Neural cell (in vitro differentiated cells): Measurements from ENCODE around the gene DTD1. TPM values are rescaled to one million over a fixed set of nuclear protein-coding genes. Genes with fewer than 3 reads are reported as not detected.

Experiments
- H2AFZ ChIP-seq: fragments of 200-600, 300-800 bp; sonication (generic), shearing (Covaris generic); 2 replicates; pipeline ENCODE4 v1.6.0; 2014; ENCODE audit warnings: low read depth, mild to moderate bottlenecking, antibody characterized with exemption, low read length, moderate library complexity
- H3F3A ChIP-seq: fragments of 200-600 bp; shearing (Covaris generic); 2 replicates; pipeline ENCODE4 v1.6.1; 2016; ENCODE audit warnings: mild to moderate bottlenecking, moderate library complexity, mixed read lengths, antibody characterized with exemption, low read length; ENCODE audit not compliant: insufficient read depth, poor library complexity, severe bottlenecking
- H3K27ac ChIP-seq: fragments of 200-600, 300-800 bp; sonication (generic), shearing (Covaris generic); 2 replicates; pipeline ENCODE4 v1.5.1; 2014; ENCODE audit warnings: mild to moderate bottlenecking, low read length, moderate library complexity
- H3K27me3 ChIP-seq: fragments of 300-800, 200-600 bp; sonication (generic), shearing (Covaris generic); 2 replicates; pipeline ENCODE4 v1.6.0; 2014; ENCODE audit warnings: mild to moderate bottlenecking, low read depth, low read length, moderate library complexity; ENCODE audit not compliant: insufficient read depth
- H3K36me3 ChIP-seq: fragments of 300-800, 200-600 bp; sonication (generic), shearing (Covaris generic); 2 replicates; pipeline ENCODE4 v1.5.1; 2014; ENCODE audit warnings: mild to moderate bottlenecking, antibody characterized with exemption, low read length, moderate library complexity; ENCODE audit not compliant: insufficient read depth
- H3K4me2 ChIP-seq: fragments of 300-800, 200-600 bp; sonication (generic), shearing (Covaris generic); 2 replicates; pipeline ENCODE4 v1.6.0; 2014; ENCODE audit warnings: mild to moderate bottlenecking, low read length
- H3K4me3 ChIP-seq: fragments of 300-800, 200-600 bp; sonication (generic), shearing (Covaris generic); 2 replicates; pipeline ENCODE4 v1.5.1; 2014; ENCODE audit warnings: mild to moderate bottlenecking, low read length, moderate library complexity
- H3K79me2 ChIP-seq: fragments of 200-600 bp; shearing (Covaris generic); replicated peaks from 2 replicates; pipeline ENCODE4 v1.6.0; 2014; ENCODE audit warnings: mild to moderate bottlenecking, low read length, moderate library complexity; ENCODE audit not compliant: insufficient read depth
- H3K9ac ChIP-seq: fragments of 300-800, 200-600 bp; sonication (generic), shearing (Covaris generic); 2 replicates; pipeline ENCODE4 v1.6.1; 2016; ENCODE audit warnings: mild to moderate bottlenecking, low read length, mixed read lengths
- H3K9me2 ChIP-seq: fragments of 200-600 bp; shearing (Covaris generic); 2 replicates; pipeline ENCODE4 v1.6.1; 2016; ENCODE audit warnings: mild to moderate bottlenecking, low read length, mixed read lengths; ENCODE audit not compliant: insufficient read depth
- H3K9me3 ChIP-seq: fragments of 200-600, 300-800 bp; sonication (generic), shearing (Covaris generic); 2 replicates; pipeline ENCODE4 v1.6.1; 2016; ENCODE audit warnings: mild to moderate bottlenecking, mixed run types, low read length, moderate library complexity, mixed read lengths
- H4K20me1 ChIP-seq: fragments of 200-600 bp; shearing (Covaris generic); 2 replicates; pipeline ENCODE4 v1.6.1; 2016; ENCODE audit warnings: mild to moderate bottlenecking, mixed run types; ENCODE audit not compliant: insufficient read depth
- EP300 ChIP-seq: fragments of 450-650 bp; conservative IDR thresholded peaks from 2 replicates; pipeline ENCODE4 v1.6.1; 2014; ENCODE audit warnings: antibody characterized with exemption, mild to moderate bottlenecking, moderate library complexity; ENCODE audit not compliant: poor library complexity, severe bottlenecking
- EZH2 ChIP-seq: fragments of 200-600, 300-800 bp; shearing (Covaris generic), sonication (generic); IDR thresholded peaks from 2 replicates; pipeline ENCODE4 v1.6.1; 2014; ENCODE audit warnings: antibody characterized with exemption, low read length, borderline replicate concordance, mild to moderate bottlenecking; ENCODE audit not compliant: insufficient read depth, poor library complexity, severe bottlenecking
- MXI1 ChIP-seq: fragments of 450-650 bp; conservative IDR thresholded peaks from 2 replicates; pipeline ENCODE4 v1.6.1; 2014; ENCODE audit warnings: antibody characterized with exemption, mild to moderate bottlenecking; ENCODE audit not compliant: poor library complexity, severe bottlenecking
- POLR2AphosphoS5 ChIP-seq: IDR thresholded peaks from 2 replicates; pipeline ENCODE4 v1.6.1; 2012
- RAD21 ChIP-seq: fragments of 450-650 bp; conservative IDR thresholded peaks from 2 replicates; pipeline ENCODE4 v1.6.1; 2014; ENCODE audit warnings: antibody characterized with exemption, mild to moderate bottlenecking, moderate library complexity
- SMC3 ChIP-seq: fragments of 450-650 bp; conservative IDR thresholded peaks from 2 replicates; pipeline ENCODE4 v1.6.1; 2014; ENCODE audit warnings: antibody characterized with exemption, mild to moderate bottlenecking, moderate library complexity; ENCODE audit not compliant: poor library complexity
- TAF1 ChIP-seq: IDR thresholded peaks from 2 replicates; pipeline ENCODE4 v1.6.1; 2012; ENCODE audit warnings: low read depth
- polyA plus RNA-seq: library from polyadenylated mRNA; depleted of rRNA; stranded (reverse); fragments of >200 nt; gene quantifications from 2 replicates; pipeline ENCODE4 v1.2.3, GENCODE V29; 2014
- TF ChIP-seq, protein P1 (sequence below): IDR thresholded peaks from 2 replicates; pipeline ENCODE4 v1.6.1; 2012; ENCODE audit warnings: borderline replicate concordance
- TF ChIP-seq, protein P2 (sequence below): fragments of 450-650 bp; IDR thresholded peaks from 2 replicates; pipeline ENCODE4 v1.5.1; 2014; ENCODE audit warnings: antibody characterized with exemption, mild to moderate bottlenecking, moderate library complexity; ENCODE audit not compliant: poor library complexity, severe bottlenecking

Gene DTD1
- polyA plus RNA-seq, 1 donor from 2014 or later, result 337 TPM

DNA sequence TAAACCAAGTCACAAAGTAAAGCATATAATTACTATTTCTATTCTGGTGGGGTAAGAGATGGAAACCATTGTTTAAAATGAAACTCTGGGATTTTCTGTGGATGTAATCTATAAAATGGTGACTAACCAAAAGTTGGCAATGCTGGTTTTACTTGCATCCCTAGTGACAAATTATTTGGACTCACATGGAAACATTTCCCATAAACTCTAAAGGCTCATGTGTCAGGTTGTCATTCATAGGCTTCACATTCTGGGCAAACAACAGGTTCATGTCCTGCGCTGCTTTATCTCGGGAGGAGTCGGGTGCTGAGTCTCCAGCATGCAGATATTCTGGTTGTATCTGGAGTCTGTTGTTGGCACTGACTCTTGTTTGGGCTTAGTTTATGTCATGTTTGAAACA is 127.7 kb downstream of the DTD1 start:
- H3K4me2 ChIP-seq, result no peak overlapping the region
- no peaks in the 10 kb centered on the region for H4K20me1 ChIP-seq
- no peaks in the 10 kb centered on the region for H3F3A ChIP-seq
- H3K9ac ChIP-seq, result no peak overlapping the region
- H3K36me3 ChIP-seq, result no peaks in the 10 kb centered on the region
- H3K27ac ChIP-seq, result no peak overlapping the region
- no peak overlapping the region for H2AFZ ChIP-seq
- no peak overlapping the region for H3K4me3 ChIP-seq
- H3K9me3 ChIP-seq, result no peaks in the 10 kb centered on the region
- H3K9me2 ChIP-seq, result no peaks in the 10 kb centered on the region
- TF ChIP-seq SMC3 (no peak), RAD21 (no peak), TAF1 (no peak), EP300 (no peak), MXI1 (no peak), EZH2 (no peak), POLR2AphosphoS5 (no peak)
- TF ChIP-seq, protein P1, sequence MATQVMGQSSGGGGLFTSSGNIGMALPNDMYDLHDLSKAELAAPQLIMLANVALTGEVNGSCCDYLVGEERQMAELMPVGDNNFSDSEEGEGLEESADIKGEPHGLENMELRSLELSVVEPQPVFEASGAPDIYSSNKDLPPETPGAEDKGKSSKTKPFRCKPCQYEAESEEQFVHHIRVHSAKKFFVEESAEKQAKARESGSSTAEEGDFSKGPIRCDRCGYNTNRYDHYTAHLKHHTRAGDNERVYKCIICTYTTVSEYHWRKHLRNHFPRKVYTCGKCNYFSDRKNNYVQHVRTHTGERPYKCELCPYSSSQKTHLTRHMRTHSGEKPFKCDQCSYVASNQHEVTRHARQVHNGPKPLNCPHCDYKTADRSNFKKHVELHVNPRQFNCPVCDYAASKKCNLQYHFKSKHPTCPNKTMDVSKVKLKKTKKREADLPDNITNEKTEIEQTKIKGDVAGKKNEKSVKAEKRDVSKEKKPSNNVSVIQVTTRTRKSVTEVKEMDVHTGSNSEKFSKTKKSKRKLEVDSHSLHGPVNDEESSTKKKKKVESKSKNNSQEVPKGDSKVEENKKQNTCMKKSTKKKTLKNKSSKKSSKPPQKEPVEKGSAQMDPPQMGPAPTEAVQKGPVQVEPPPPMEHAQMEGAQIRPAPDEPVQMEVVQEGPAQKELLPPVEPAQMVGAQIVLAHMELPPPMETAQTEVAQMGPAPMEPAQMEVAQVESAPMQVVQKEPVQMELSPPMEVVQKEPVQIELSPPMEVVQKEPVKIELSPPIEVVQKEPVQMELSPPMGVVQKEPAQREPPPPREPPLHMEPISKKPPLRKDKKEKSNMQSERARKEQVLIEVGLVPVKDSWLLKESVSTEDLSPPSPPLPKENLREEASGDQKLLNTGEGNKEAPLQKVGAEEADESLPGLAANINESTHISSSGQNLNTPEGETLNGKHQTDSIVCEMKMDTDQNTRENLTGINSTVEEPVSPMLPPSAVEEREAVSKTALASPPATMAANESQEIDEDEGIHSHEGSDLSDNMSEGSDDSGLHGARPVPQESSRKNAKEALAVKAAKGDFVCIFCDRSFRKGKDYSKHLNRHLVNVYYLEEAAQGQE, result no peak
- TF ChIP-seq, protein P2, sequence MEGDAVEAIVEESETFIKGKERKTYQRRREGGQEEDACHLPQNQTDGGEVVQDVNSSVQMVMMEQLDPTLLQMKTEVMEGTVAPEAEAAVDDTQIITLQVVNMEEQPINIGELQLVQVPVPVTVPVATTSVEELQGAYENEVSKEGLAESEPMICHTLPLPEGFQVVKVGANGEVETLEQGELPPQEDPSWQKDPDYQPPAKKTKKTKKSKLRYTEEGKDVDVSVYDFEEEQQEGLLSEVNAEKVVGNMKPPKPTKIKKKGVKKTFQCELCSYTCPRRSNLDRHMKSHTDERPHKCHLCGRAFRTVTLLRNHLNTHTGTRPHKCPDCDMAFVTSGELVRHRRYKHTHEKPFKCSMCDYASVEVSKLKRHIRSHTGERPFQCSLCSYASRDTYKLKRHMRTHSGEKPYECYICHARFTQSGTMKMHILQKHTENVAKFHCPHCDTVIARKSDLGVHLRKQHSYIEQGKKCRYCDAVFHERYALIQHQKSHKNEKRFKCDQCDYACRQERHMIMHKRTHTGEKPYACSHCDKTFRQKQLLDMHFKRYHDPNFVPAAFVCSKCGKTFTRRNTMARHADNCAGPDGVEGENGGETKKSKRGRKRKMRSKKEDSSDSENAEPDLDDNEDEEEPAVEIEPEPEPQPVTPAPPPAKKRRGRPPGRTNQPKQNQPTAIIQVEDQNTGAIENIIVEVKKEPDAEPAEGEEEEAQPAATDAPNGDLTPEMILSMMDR, result no peak
- H3K27me3 ChIP-seq, result no peaks in the 10 kb centered on the region
- H3K79me2 ChIP-seq, result no peaks in the 10 kb centered on the region

DNA sequence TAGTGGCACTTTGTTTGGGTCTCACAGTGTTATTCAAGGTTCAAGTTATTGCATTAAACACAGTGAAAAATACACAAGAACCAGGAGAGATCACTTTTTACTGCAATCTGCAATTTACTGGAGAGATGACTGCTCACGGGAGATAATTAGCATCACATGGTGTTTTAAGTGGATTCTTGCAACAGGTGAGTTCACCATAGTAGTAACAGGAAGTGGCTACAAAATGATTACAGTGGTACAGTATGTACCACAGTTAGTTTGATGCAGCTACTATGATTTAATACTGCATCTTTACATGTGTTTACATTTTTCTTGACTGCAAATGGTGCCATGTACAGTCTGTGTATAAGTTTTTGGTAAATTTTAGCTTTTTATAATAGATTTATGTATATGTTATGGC is 129.2 kb downstream of the DTD1 start:
- TF ChIP-seq EZH2 (no peak), TAF1 (no peak), EP300 (no peak), SMC3 (no peak), MXI1 (no peak), RAD21 (no peak), POLR2AphosphoS5 (no peak)
- TF ChIP-seq, protein P1, result no peak
- TF ChIP-seq, protein P2, result no peak
- no peaks in the 10 kb centered on the region for H4K20me1 ChIP-seq
- no peak overlapping the region for H3K4me3 ChIP-seq
- no peak overlapping the region for H2AFZ ChIP-seq
- H3K9me3 ChIP-seq, result no peaks in the 10 kb centered on the region
- H3K79me2 ChIP-seq, result no peaks in the 10 kb centered on the region
- no peak overlapping the region for H3K9ac ChIP-seq
- H3K9me2 ChIP-seq, result no peaks in the 10 kb centered on the region
- H3K36me3 ChIP-seq, result no peaks in the 10 kb centered on the region
- H3K4me2 ChIP-seq, result no peak overlapping the region
- no peaks in the 10 kb centered on the region for H3K27me3 ChIP-seq
- H3F3A ChIP-seq, result no peaks in the 10 kb centered on the region
- H3K27ac ChIP-seq, result no peak overlapping the region
